SJCRH30 (cell line): ENCODE measurements around the gene ADAM12. TPM values are rescaled to one million over a fixed set of nuclear protein-coding genes. Genes with fewer than 3 reads are reported as not detected.
"Not testable (repeated sequence)": the region's sequence is repeated elsewhere in the genome, so short reads cannot be mapped to it uniquely, and the experiment has no call there.

Source experiments
- DNase-seq, 2 experiments: peaks; one replicate each; pipeline ENCODE4 v3.0.0-alpha.2; 2015 to 2020
- H3K27ac ChIP-seq: fragments of 250-450 bp; sonication (Bioruptor Pico); 2 replicates; pipeline ENCODE4 v1.5.1; 2020; ENCODE audit warnings: mild to moderate bottlenecking, moderate library complexity
- H3K27me3 ChIP-seq: fragments of 250-450 bp; sonication (Bioruptor Pico); 2 replicates; pipeline ENCODE4 v1.5.1; 2020; ENCODE audit warnings: mild to moderate bottlenecking, moderate library complexity
- H3K36me3 ChIP-seq: fragments of 250-450 bp; sonication (Bioruptor Pico); 2 replicates; pipeline ENCODE4 v1.5.1; 2020; ENCODE audit warnings: mild to moderate bottlenecking, moderate library complexity
- H3K4me1 ChIP-seq: fragments of 250-450 bp; sonication (Bioruptor Pico); 2 replicates; pipeline ENCODE4 v1.5.1; 2020; ENCODE audit warnings: mild to moderate bottlenecking, moderate library complexity
- H3K4me3 ChIP-seq: fragments of 250-450 bp; sonication (Bioruptor Pico); 2 replicates; pipeline ENCODE4 v1.5.1; 2020; ENCODE audit warnings: mild to moderate bottlenecking, moderate library complexity
- H3K9me3 ChIP-seq: fragments of 250-450 bp; sonication (Bioruptor Pico); replicated peaks from 2 replicates; pipeline ENCODE4 v1.5.1; 2020; ENCODE audit warnings: mild to moderate bottlenecking, moderate library complexity
- total RNA-seq: library from RNA; depleted of rRNA; stranded (reverse); fragments of >200 nt; shearing (Covaris generic); gene quantifications from 2 replicates; pipeline ENCODE4 v1.2.3, GENCODE V29; 2014

Gene ADAM12
- total RNA-seq, 1 experiment from 2014 or later: 0.26 TPM

DNA sequence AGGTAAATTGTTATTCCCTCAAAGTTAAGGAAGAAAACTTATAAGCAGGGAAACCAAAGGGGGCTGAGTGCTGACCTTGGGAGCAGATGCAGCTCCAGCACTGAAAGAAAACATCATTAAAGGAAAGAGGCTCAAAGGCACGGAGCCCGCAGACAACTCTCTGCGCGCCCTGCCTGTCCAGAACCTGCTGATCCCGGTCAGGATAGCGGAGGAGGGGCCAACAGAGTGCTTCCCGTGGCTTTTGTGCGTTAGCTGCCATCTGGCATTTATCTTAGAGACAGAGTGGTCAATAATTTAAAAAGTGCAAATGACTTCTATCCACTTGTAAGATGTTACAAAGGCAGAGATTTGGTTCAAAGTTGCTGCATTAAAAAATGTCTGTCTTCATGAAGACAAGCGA, 329.8 kb downstream of the ADAM12 start:
- no peaks in the 10 kb centered on the region for H3K27me3 ChIP-seq
- no peak for DNase-seq
- no peak overlapping the region for H3K27ac ChIP-seq
- peaks cover 15% of the 10 kb centered on the region for H3K4me1 ChIP-seq
- H3K9me3 ChIP-seq: no peaks in the 10 kb centered on the region
- H3K36me3 ChIP-seq: no peaks in the 10 kb centered on the region
- H3K4me3 ChIP-seq: no peak overlapping the region

DNA sequence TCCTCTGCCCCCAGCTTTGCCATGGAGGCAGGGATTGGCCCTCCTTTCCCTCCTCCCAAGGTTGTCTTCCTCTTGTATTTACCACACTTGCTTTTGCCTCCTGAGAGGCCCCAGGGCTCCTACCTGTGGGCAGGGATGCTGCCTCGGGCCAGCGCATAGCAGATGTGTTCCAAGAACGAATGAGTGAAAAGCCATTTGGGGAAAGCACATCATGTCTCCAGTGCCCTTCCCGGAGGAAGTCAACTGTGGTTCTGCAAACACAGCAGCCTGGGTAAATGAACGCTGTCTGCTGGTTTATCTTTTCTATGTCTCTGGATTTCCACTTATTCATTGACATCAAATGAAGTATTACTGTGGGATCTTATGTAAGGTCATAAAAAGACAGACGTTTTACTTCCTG, 330.2 kb downstream of the ADAM12 start:
- Histone ChIP-seq H3K27ac (no peak overlapping the region), H3K4me3 (no peak overlapping the region), H3K9me3 (no peaks in the 10 kb centered on the region), H3K27me3 (no peaks in the 10 kb centered on the region), H3K4me1 (peaks cover 13% of the 10 kb centered on the region), H3K36me3 (no peaks in the 10 kb centered on the region)
- no peak for DNase-seq

DNA sequence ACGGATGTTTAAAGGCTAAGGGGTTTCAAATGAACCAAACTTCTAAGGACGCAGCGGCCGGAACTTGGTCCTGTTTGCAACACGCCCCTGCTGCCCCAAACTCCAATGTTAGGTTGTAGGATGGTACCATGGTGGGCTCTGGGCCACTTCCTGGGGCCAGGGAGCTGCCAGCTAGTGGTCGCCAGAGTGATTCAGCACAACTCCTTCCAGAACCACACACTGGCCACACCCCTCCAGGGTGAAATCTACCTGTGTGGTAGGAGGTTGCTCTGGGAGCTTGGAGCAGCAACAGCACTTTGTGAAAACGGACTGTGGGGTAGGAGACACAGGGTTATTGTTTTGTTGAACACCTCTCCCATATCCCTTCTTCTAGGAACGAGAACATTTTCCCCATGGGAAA, 330.8 kb downstream of the ADAM12 start:
- peaks cover 8% of the 10 kb centered on the region for H3K4me1 ChIP-seq

DNA sequence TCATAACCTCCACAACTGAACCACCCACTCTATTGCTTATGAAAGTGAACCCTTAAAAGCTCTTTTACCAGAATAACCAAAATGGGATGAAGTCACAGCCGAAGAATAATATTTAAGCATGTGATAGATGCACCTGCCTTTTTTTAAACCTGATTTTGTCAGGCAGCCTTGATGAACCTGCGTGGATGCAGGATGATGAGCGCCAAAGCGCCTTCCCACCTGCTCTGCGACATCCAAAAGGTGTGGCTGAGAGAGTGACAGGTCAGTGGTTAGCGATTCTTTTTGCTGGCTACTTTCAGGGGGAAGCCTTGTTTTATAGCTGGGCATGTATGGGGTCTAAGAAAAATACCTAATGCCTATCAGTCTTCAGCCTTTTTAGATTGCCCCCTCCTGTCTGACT, 334.1 kb downstream of the ADAM12 start:
- no peaks in the 10 kb centered on the region for H3K27me3 ChIP-seq
- no peak overlapping the region for H3K27ac ChIP-seq
- H3K36me3 ChIP-seq: no peaks in the 10 kb centered on the region
- no peak for DNase-seq
- no peaks in the 10 kb centered on the region for H3K4me1 ChIP-seq
- H3K9me3 ChIP-seq: no peaks in the 10 kb centered on the region
- no peak overlapping the region for H3K4me3 ChIP-seq

More for the DNA sequence above, 330.8 kb downstream of the ADAM12 start:
- Histone ChIP-seq H3K9me3 (no peaks in the 10 kb centered on the region), H3K27me3 (no peaks in the 10 kb centered on the region), H3K27ac (no peak overlapping the region), H3K4me3 (no peak overlapping the region), H3K36me3 (no peaks in the 10 kb centered on the region)
- DNase-seq: no peak

DNA sequence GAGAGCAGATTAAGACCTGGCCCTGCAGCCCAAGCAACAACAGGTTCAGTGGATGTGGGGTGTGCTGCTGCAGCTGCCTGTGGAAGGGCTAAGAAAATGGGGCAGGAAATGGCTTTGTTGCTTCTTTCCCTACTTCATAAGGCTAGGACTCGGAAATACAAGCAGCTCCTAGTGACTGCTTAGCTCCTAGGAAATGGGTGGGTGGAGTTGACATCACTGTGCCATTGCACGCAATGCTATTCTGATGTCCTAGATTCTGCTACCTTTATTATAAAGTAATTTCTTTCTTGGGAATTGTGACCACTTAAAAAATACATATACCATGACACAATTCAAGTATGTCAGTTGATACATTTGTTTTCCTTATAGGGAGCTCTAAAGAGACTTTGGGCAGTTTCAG, 336.1 kb downstream of the ADAM12 start:
- no peaks in the 10 kb centered on the region for H3K4me1 ChIP-seq
- no peaks in the 10 kb centered on the region for H3K36me3 ChIP-seq
- H3K9me3 ChIP-seq: no peaks in the 10 kb centered on the region
- H3K4me3 ChIP-seq: no peak overlapping the region
- H3K27me3 ChIP-seq: no peaks in the 10 kb centered on the region
- H3K27ac ChIP-seq: no peak overlapping the region
- no peak for DNase-seq

DNA sequence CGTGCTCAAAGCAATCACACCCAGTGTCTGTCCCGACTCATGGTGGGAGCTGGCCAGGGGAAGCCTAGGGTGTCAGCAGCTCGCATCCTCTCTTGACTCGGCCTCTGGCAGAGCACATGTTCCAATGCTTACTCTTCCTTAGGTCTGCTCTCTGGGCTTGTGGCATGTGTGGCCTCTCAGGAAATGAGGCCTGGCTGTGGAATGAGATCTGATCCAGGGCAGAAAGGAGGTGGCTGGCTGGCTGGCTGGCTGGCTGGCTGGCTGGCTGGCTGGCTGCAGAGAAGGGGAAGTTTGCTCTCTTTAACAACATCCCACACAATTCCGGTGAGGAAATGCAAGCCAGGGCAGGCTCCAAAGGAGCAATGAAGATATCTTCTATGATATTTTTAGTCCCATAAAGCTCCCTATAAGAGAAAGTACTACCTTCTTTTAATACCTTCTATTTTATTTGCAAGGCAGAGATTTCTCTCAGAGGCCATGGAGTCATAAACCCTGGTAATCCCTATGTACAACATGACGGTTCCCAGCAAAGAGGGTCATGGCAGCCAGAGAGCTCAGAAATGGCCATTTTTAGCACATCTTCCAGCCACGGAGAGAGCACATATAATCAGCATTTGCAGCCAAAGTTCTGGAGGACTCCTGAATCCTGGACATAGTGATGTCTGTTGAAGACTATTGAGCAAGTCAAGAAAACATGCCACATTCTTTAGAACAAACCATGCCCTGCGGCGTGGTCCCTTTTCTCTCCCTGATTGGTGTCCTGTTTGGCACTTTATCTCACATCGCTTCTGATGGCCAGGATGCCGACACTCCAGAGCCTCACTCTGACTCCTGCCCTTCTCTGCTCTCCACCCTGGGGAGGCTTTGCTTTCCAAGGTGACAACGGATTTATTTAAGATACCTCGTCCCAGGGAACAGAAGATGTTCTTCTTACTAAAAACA, 338.2 kb downstream of the ADAM12 start:
- Histone ChIP-seq H3K4me1 (no peaks in the 10 kb centered on the region), H3K27me3 (no peaks in the 10 kb centered on the region), H3K4me3 (no peak overlapping the region), H3K36me3 (no peaks in the 10 kb centered on the region), H3K9me3 (no peaks in the 10 kb centered on the region), H3K27ac (no peak overlapping the region)
- DNase-seq: no peak

DNA sequence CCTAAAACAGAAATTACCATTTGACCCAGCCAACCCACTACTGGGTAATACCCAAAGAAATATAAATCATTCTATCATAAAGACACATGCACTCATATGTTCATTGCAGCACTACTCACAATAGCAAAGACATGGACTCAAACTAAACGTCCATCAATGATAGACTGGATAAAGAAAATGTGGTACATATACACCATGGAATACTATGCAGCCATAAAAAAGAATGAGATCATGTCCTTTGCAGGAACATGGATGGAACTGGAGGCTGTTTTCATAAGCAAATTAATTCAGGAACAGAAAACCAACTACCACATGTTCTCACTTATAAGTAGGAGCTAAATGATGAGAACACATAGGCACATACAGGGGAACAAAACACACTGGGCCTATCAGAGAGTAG, 340.5 kb downstream of the ADAM12 start:
- H3K9me3 ChIP-seq, DNase-seq, H3K4me3 ChIP-seq, H3K27me3 ChIP-seq, H3K27ac ChIP-seq, H3K36me3 ChIP-seq, H3K4me1 ChIP-seq: not testable (repeated sequence)

DNA sequence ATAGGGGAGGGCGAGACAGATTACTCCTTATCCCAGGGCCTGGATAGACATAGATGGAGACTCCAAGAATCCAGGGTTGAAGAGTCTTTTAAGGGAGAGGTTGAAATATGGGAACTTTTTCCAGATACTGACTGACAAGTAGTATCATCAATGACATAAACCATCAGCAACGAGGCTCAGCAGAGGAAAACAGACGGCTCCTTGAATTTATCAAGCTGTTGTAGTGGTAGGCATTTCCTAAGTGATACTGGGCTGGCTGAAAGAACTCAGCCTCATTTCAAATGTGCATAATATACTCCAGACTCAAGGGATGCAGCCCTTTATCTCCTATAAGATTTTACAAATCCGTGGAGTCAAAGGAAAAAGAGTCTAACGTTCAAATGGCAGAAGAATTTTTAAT, 341.4 kb downstream of the ADAM12 start:
- H3K36me3 ChIP-seq: no peaks in the 10 kb centered on the region
- no peaks in the 10 kb centered on the region for H3K9me3 ChIP-seq
- H3K4me1 ChIP-seq: no peaks in the 10 kb centered on the region
- no peaks in the 10 kb centered on the region for H3K27me3 ChIP-seq
- no peak overlapping the region for H3K4me3 ChIP-seq
- H3K27ac ChIP-seq: no peak overlapping the region
- DNase-seq: no peak

DNA sequence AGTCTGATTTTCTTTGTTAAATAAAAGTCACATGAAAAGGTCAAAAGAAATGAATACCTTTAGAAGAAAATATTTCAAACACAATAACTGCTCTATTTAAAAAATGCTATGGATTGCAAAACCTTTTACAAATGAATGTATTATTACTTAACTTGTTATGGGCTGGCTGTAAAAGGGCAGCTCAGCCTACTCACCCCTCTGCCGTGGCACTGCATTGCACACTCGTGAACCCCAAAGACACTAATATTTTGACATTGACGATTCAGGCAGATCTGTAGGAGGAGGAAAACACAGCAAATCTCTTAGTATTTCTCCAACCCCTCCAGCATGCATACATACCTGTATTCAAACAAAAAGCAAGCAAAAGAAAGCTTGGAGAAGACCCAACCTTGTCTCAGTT, 342.4 kb downstream of the ADAM12 start:
- no peaks in the 10 kb centered on the region for H3K27me3 ChIP-seq
- H3K27ac ChIP-seq: no peak overlapping the region
- H3K4me3 ChIP-seq: no peak overlapping the region
- H3K36me3 ChIP-seq: no peaks in the 10 kb centered on the region
- H3K4me1 ChIP-seq: no peaks in the 10 kb centered on the region
- no peaks in the 10 kb centered on the region for H3K9me3 ChIP-seq
- DNase-seq: no peak

DNA sequence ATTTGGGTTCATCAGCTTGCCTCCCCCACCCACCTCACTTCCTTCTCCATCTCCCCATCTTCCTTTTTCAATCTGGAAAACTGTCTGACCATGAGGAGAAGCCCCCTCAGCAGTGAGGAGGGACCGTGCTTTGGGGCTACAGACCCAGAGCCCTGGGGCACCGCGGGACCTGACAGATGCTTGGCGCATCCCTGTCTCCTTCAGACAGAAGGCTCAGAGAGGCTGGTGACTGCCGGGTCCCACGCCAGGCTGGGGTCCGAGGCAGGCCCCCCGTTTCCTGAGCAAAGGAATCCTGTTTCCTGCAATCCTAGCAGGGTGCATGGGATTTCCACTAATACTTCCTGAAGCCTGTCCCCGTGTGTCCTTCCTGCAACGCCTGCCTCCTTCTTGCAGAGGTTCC, 344.9 kb downstream of the ADAM12 start:
- H3K9me3 ChIP-seq: no peaks in the 10 kb centered on the region
- H3K36me3 ChIP-seq: no peaks in the 10 kb centered on the region
- H3K27ac ChIP-seq: no peak overlapping the region
- DNase-seq: no peak
- no peak overlapping the region for H3K4me3 ChIP-seq
- no peaks in the 10 kb centered on the region for H3K4me1 ChIP-seq
- no peaks in the 10 kb centered on the region for H3K27me3 ChIP-seq

DNA sequence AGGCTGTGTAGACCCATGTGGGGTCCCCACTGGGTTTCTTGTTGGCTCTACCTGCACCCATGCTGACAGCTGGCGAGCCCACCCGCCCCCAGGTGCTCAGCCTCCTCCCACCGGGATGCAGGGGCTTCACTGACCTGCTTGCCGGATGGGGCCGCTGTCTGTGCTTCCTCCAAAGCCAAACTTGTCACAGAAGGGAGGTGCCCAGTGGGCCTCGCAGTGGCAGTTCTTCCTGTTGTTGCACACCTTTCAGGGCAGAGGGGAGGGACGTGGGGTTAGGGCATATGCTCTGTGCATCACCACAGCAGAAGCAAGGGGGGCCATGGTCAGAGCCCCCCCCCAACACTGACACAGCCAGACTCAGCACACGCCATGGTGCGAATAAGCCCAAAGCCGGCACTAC, 345.4 kb downstream of the ADAM12 start:
- H3K27me3 ChIP-seq: no peaks in the 10 kb centered on the region
- no peaks in the 10 kb centered on the region for H3K9me3 ChIP-seq
- H3K36me3 ChIP-seq: no peaks in the 10 kb centered on the region
- H3K27ac ChIP-seq: no peak overlapping the region
- no peak overlapping the region for H3K4me3 ChIP-seq
- no peak for DNase-seq
- H3K4me1 ChIP-seq: no peaks in the 10 kb centered on the region

DNA sequence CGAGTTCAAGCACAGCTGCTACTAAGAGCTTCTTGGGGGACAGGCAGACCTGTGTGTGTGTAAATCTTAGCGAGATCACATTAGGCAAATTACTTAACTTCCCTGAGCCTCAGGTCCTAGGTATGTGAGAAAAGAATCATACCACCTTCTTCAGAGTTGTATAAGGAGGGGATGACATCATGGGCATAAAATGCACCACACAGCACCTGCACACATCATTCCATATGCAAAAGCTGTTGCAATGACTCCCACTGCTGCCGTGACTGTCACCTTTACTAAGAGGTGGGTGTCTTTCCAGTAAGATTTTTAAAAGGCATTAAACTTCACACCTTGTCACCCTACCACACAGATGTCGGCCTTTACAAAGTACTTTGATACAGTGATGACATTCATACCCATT, 345.9 kb downstream of the ADAM12 start:
- H3K9me3 ChIP-seq: no peaks in the 10 kb centered on the region
- H3K27ac ChIP-seq: no peak overlapping the region
- H3K4me3 ChIP-seq: no peak overlapping the region
- H3K27me3 ChIP-seq: no peaks in the 10 kb centered on the region
- H3K4me1 ChIP-seq: no peaks in the 10 kb centered on the region
- no peak for DNase-seq
- no peaks in the 10 kb centered on the region for H3K36me3 ChIP-seq

DNA sequence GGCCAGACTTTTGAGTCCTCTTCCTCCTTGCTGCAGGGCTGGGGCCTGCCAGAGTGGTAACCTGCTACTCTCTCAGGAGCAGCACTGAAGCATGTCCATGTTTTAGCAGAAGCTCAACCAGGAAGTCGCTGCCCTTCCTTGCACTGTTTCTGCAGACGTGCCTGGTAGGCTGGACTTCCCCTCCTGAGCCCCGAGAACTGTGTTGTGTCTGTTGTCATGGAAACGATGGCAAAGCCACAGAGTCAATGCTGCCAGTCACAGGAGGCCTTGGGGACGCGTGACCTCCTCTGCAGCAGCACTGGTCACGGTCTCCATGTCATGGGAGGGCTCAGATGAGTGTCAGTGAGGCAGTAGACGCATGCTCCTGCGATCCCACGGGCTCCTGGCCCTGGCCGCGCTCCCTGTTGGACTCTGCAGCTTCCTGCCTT, 346.5 kb downstream of the ADAM12 start:
- H3K27ac ChIP-seq: no peak overlapping the region
- H3K9me3 ChIP-seq: no peaks in the 10 kb centered on the region
- DNase-seq: peak; percentile 44 to 49

DNA sequence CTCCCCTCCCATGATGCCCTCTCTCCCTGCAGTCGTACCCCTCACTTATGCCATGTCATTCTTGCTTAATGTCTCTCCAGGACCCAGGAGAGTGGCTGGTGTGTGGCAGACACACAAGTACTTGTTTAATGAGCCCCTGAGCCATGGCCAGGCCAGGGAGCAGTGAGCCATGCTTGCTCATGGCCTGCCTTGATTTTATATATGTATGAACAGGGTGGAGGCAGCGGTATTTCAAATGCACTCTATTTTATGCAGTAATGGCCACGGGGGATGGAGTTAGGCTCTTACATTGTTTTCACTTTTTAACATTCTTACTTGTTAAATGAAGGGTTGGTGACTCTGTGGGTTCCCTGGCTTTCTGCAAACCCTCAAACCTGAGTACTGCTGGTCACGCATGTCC, 347.2 kb downstream of the ADAM12 start:
- Histone ChIP-seq H3K36me3 (no peaks in the 10 kb centered on the region), H3K27ac (no peak overlapping the region), H3K9me3 (no peaks in the 10 kb centered on the region)

More for the DNA sequence above, 346.5 kb downstream of the ADAM12 start:
- no peak overlapping the region for H3K4me3 ChIP-seq
- H3K4me1 ChIP-seq: no peaks in the 10 kb centered on the region
- H3K27me3 ChIP-seq: no peaks in the 10 kb centered on the region
- H3K36me3 ChIP-seq: no peaks in the 10 kb centered on the region

DNA sequence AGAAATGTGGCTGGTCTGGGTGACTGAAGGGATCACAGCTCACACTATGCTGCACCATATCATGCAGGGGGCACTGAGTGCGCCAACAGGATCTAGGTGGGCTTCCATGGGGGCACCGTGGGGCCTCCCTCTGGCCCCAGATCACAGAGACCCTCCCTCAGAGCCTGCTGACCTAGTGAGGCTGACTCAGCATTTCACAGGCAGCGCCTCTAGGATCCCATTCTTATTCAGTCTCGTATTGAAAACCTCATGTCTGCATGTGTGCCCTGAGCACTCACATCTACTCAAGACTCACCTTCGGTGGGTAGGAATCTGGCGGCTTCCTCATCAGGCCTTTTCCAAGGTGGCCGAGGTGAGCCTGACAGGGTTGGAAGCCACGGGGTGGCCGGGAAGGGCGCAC, 350.3 kb downstream of the ADAM12 start:
- H3K27ac ChIP-seq: no peak overlapping the region
- H3K9me3 ChIP-seq: no peaks in the 10 kb centered on the region; the same call in 1 of the 2 replicates
- H3K27me3 ChIP-seq: no peaks in the 10 kb centered on the region
- no peak for DNase-seq
- H3K4me3 ChIP-seq: no peak overlapping the region
- H3K4me1 ChIP-seq: no peaks in the 10 kb centered on the region
- no peaks in the 10 kb centered on the region for H3K36me3 ChIP-seq

More for the DNA sequence above, 347.2 kb downstream of the ADAM12 start:
- H3K4me3 ChIP-seq: no peak overlapping the region
- H3K4me1 ChIP-seq: no peaks in the 10 kb centered on the region
- H3K27me3 ChIP-seq: no peaks in the 10 kb centered on the region
- DNase-seq: no peak

DNA sequence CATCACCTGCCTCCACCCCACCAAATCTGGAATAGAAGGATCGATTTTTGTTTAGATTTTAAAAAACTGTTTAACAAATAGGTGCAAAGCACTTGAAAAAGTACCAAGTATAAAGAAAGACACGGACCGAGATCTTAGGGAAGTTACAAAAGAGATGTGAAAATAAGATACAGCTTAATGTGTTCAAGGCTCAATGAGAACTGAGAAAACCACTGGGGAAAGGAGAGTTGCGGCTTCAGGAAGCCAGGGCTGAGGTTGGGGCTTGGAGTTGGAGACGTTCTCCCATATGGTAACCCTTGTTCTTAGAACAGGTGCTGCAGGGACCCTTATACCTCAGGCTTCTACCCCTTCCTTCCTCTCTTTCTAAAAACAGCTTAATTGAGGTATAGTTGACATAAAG, 351.8 kb downstream of the ADAM12 start:
- no peak for DNase-seq
- no peaks in the 10 kb centered on the region for H3K27me3 ChIP-seq
- no peak overlapping the region for H3K27ac ChIP-seq
- H3K4me3 ChIP-seq: no peak overlapping the region
- H3K9me3 ChIP-seq: no peaks in the 10 kb centered on the region; the same call in 1 of the 2 replicates
- H3K4me1 ChIP-seq: no peaks in the 10 kb centered on the region
- H3K36me3 ChIP-seq: no peaks in the 10 kb centered on the region
